IMR-90 (cell line): ENCODE results near the gene AP4M1. TPM values are rescaled to one million over a fixed set of nuclear protein-coding genes. Genes with fewer than 3 reads are reported as not detected.
A peak's percentile ranks its signal among the peaks of the same experiment; 100 is the strongest.

Experiments
- ATAC-seq: fragments of 200-7000 bp; cut with Tn5 transposase; 2 replicates; pipeline ENCODE4 v1.9.1; 2020; ENCODE audit warnings: low read depth, mild to moderate bottlenecking, moderate library complexity
- BruUV-seq: library from RNA; stranded (reverse); fragments of 400-500 nt; replicated peaks from 2 replicates; lab custom pipeline; 2021; lab: Mats Ljungman, UMichigan
- CTCF ChIA-PET: fragments of 300-600 bp; formaldehyde crosslinking; extraction: SDS; loops from one replicate; lab custom pipeline; 2021; ENCODE audit warnings: antibody characterized with exemption; lab: Yijun Ruan, JAX
- POLR2A ChIA-PET: fragments of 300-600 bp; sonication (Branson Sonifier 250); formaldehyde crosslinking; loops from one replicate; lab custom pipeline; 2022; ENCODE audit warnings: antibody characterized with exemption; ENCODE audit not compliant: unreplicated experiment; lab: Charles Lee
- DNase-seq: peaks from one replicate; pipeline ENCODE4 v3.0.0; 2013
- H2AFZ ChIP-seq: replicated peaks from 2 replicates; pipeline ENCODE3; 2013; ENCODE audit warnings: low read length, mild to moderate bottlenecking; ENCODE audit not compliant: poor library complexity
- H2AK5ac ChIP-seq: 2 replicates; pipeline ENCODE4 v1.6.1; 2013; ENCODE audit warnings: low read depth, low read length, inconsistent platforms
- H2AK9ac ChIP-seq: replicated peaks from 2 replicates; pipeline ENCODE3; 2013; ENCODE audit warnings: mild to moderate bottlenecking, low read depth, low read length, moderate library complexity; ENCODE audit not compliant: poor library complexity
- H2BK120ac ChIP-seq: 2 replicates; pipeline ENCODE4 v1.6.1; 2013; ENCODE audit warnings: low read depth, low read length, inconsistent platforms
- H2BK15ac ChIP-seq: 3 replicates; pipeline ENCODE4 v1.6.1; 2013; ENCODE audit warnings: low read depth, low read length, inconsistent platforms
- H2BK20ac ChIP-seq: 2 replicates; pipeline ENCODE4 v1.6.1; 2013; ENCODE audit warnings: low read depth, mild to moderate bottlenecking, inconsistent platforms, low read length, moderate library complexity
- H2BK5ac ChIP-seq: 2 replicates; pipeline ENCODE4 v1.6.1; 2013; ENCODE audit warnings: mild to moderate bottlenecking, low read depth, low read length, inconsistent platforms; ENCODE audit not compliant: poor library complexity, severe bottlenecking
- H3K14ac ChIP-seq: replicated peaks from 2 replicates; pipeline ENCODE4 v1.6.1; 2013; ENCODE audit warnings: low read depth, low read length, inconsistent platforms
- H3K18ac ChIP-seq: 2 replicates; pipeline ENCODE4 v1.6.1; 2013; ENCODE audit warnings: low read depth, low read length, control low read depth
- H3K23ac ChIP-seq: 2 replicates; pipeline ENCODE4 v1.6.1; 2013; ENCODE audit warnings: low read depth, low read length, inconsistent platforms
- H3K27ac ChIP-seq: 2 replicates; pipeline ENCODE4 v1.5.1; 2013; ENCODE audit warnings: mild to moderate bottlenecking, control low read depth, low read length; ENCODE audit not compliant: insufficient read depth
- H3K27me3 ChIP-seq: 2 replicates; pipeline ENCODE4 v1.6.1; 2013; ENCODE audit warnings: low read length; ENCODE audit not compliant: control insufficient read depth, insufficient read depth
- H3K36me3 ChIP-seq: 2 replicates; pipeline ENCODE4 v1.6.1; 2013; ENCODE audit warnings: low read length, mixed read lengths; ENCODE audit not compliant: control insufficient read depth, insufficient read depth
- H3K4ac ChIP-seq: 2 replicates; pipeline ENCODE4 v1.6.1; 2013; ENCODE audit warnings: low read depth, low read length, inconsistent platforms
- H3K4me1 ChIP-seq: 2 replicates; pipeline ENCODE4 v1.6.1; 2013; ENCODE audit warnings: low read length, mixed read lengths; ENCODE audit not compliant: control insufficient read depth, insufficient read depth
- H3K4me2 ChIP-seq: 2 replicates; pipeline ENCODE4 v1.6.1; 2013; ENCODE audit warnings: low read depth, mild to moderate bottlenecking, control low read depth, low read length, moderate library complexity
- H3K4me3 ChIP-seq: 2 replicates; pipeline ENCODE4 v1.5.1; 2013; ENCODE audit warnings: low read depth, mild to moderate bottlenecking, control low read depth, low read length, moderate library complexity; ENCODE audit not compliant: insufficient read depth
- H3K56ac ChIP-seq: 2 replicates; pipeline ENCODE4 v1.6.1; 2013; ENCODE audit warnings: low read length, inconsistent platforms; ENCODE audit not compliant: insufficient read depth; ENCODE audit errors: extremely low read depth
- H3K79me1 ChIP-seq, 2 experiments: 2 replicates each; pipeline ENCODE4 v1.6.1; 2013; ENCODE audit warnings: low read length in 2 of 2, inconsistent platforms in 1 of 2, low read depth in 1 of 2
- H3K9ac ChIP-seq: 2 replicates; pipeline ENCODE4 v1.6.1; 2013; ENCODE audit warnings: low read depth, low read length, control low read depth
- H3K9me1 ChIP-seq: 2 replicates; pipeline ENCODE4 v1.6.1; 2013; ENCODE audit warnings: low read length, inconsistent platforms; ENCODE audit not compliant: insufficient read depth
- H3K9me3 ChIP-seq: 2 replicates; pipeline ENCODE4 v1.6.1; 2013; ENCODE audit warnings: low read length; ENCODE audit not compliant: control insufficient read depth, insufficient read depth
- H4K20me1 ChIP-seq: 2 replicates; pipeline ENCODE4 v1.6.1; 2013; ENCODE audit warnings: low read length, inconsistent platforms; ENCODE audit not compliant: insufficient read depth
- H4K5ac ChIP-seq: 2 replicates; pipeline ENCODE4 v1.6.1; 2013; ENCODE audit warnings: mild to moderate bottlenecking, low read depth, low read length, control low read depth
- H4K8ac ChIP-seq, 2 experiments: 2 replicates each; pipeline ENCODE4 v1.6.1; 2013; ENCODE audit warnings: low read depth in 2 of 2, low read length in 2 of 2, control low read depth in 1 of 2, inconsistent platforms in 1 of 2
- H4K91ac ChIP-seq: 2 replicates; pipeline ENCODE4 v1.6.1; 2013; ENCODE audit warnings: low read depth, low read length, inconsistent platforms; ENCODE audit not compliant: insufficient read depth
- BHLHE40 ChIP-seq: fragments of 150-350 bp; IDR thresholded peaks from 2 replicates; pipeline ENCODE4 v1.6.1; 2016; ENCODE audit warnings: mild to moderate bottlenecking, low read depth, low read length
- CTCF ChIP-seq: conservative IDR thresholded peaks from 2 replicates; pipeline ENCODE4 v1.5.1; 2012; ENCODE audit warnings: mild to moderate bottlenecking, low read depth, low read length, improper control_type of control experiment
- WGBS, 2 experiments: methylation state at CpG; one replicate each; pipeline versions ENCODE4 v1.1.5 to v1.1.7; 2013; ENCODE audit warnings: missing lambda C conversion rate in 2 of 2; ENCODE audit not compliant: insufficient read length in 1 of 2; ENCODE audit errors: extremely low coverage in 2 of 2; 5-methylcytosine and 5-hydroxymethylcytosine counted together
- dilution Hi-C: fragments of 300-500 bp; cut with HindIII; formaldehyde crosslinking; loops from one replicate; pipeline ENCODE4 v1.14.3; 2018; ENCODE audit warnings: low sequenced_read_pairs; ENCODE audit not compliant: unreplicated experiment
- in situ Hi-C: fragments of 300-500 bp; cut with MboI; formaldehyde crosslinking; loops from 3 replicates; pipeline ENCODE4 v1.14.3; 2019; ENCODE audit warnings: low sequenced_read_pairs, inconsistent platforms, mixed read lengths
- intact Hi-C: fragments of 100-400 bp; cut with micrococcal nuclease; formaldehyde crosslinking; loops from 2 replicates; pipeline ENCODE4 v1.10.0; 2022
- polyA plus RNA-seq, 3 experiments: library from polyadenylated mRNA; depleted of rRNA; stranded (reverse); fragments of >200 nt; gene quantifications; 2 replicates each; pipeline ENCODE4 v1.2.3, GENCODE V29; 2012; ENCODE audit warnings: low replicate concordance in 1 of 3
- total RNA-seq: library from RNA; depleted of rRNA; stranded (reverse); fragments of >200 nt; gene quantifications from 2 replicates; pipeline ENCODE4 v1.2.3, GENCODE V29; 2012

AP4M1 gene
- total and polyA plus RNA-seq, 2 of the 4 experiments (the other 2 are of a cell fraction) = 21.1 to 21.4 TPM

- DNase-seq (no peak), ATAC-seq (no peak)
- Histone ChIP-seq H3K4ac (no peak overlapping the region), H2AK5ac (no peak overlapping the region), H4K91ac (no peak overlapping the region), H2BK120ac (no peak overlapping the region), H4K8ac (no peak overlapping the region), H3K14ac (no peak overlapping the region), H3K36me3 (peaks cover 75% of the 10 kb centered on the region), H3K27me3 (no peaks in the 10 kb centered on the region), H3K4me3 (no peak overlapping the region), H3K9me1 (no peaks in the 10 kb centered on the region), H3K9me3 (no peaks in the 10 kb centered on the region), H2BK20ac (no peak overlapping the region), H2AFZ (no peak overlapping the region), H4K20me1 (no peaks in the 10 kb centered on the region; the same call in 1 of the 2 replicates), H3K9ac (no peak overlapping the region), H3K79me1 (peaks cover 0 to 7% of the 10 kb centered on the region in 2 experiments; a peak in 1 of 4 replicates), H3K4me1 (no peaks in the 10 kb centered on the region), H2AK9ac (no peak overlapping the region), H2BK5ac (no peak overlapping the region), H2BK15ac (no peak overlapping the region), H3K27ac (no peak overlapping the region), H3K18ac (no peak overlapping the region), H4K5ac (no peak overlapping the region), H3K56ac (no peak overlapping the region), H3K23ac (no peak overlapping the region), H3K4me2 (no peak overlapping the region)
- 0 out of 2 replicates have a peak, but pooled peaks have one; percentile 2 for TF ChIP-seq CTCF
- no peak for TF ChIP-seq BHLHE40
- CTCF ChIA-PET = no interaction called here
- POLR2A ChIA-PET = no interaction called here
- intact Hi-C loops = no loop called here
- dilution Hi-C loops = no loop called here
- no TSS peak for BruUV-seq
- in situ Hi-C loops = no loop called here
- 20% methylated on average over 1 of the region's 12 CpGs; no CpG with 5 or more reads in 1 of the 2 experiments for WGBS, 2 experiments
These were observed 8.2 kb downstream of the AP4M1 start for GRCh38 chr7:100109521-100110163.
